HCT116 (cell line): ENCODE data around the gene DHH. TPM values are rescaled to one million over a fixed set of nuclear protein-coding genes. Genes with fewer than 3 reads are reported as not detected.

ENCODE experiments used
- ATAC-seq: fragments of 200-7000 bp; cut with Tn5 transposase; 2 replicates; pipeline ENCODE4 v1.9.1; 2020; ENCODE audit warnings: mild to moderate bottlenecking, moderate library complexity
- BruUV-seq: library from RNA; stranded (reverse); fragments of 400-500 nt; replicated peaks from 2 replicates; lab custom pipeline; 2021; lab: Mats Ljungman, UMichigan
- CTCF ChIA-PET: fragments of 300-600 bp; sonication (Branson Sonifier 250); formaldehyde crosslinking; loops from one replicate; lab custom pipeline; 2021; ENCODE audit warnings: antibody characterized with exemption; lab: Charles Lee
- POLR2A ChIA-PET: fragments of 300-600, 350-600 bp; sonication (Branson Sonifier 250); formaldehyde crosslinking; loops from one replicate; lab custom pipeline; 2021; ENCODE audit warnings: antibody characterized with exemption; lab: Charles Lee
- RAD21 ChIA-PET, 2 experiments: fragments of 300-600 bp; sonication (Branson Sonifier 250); formaldehyde crosslinking; loops; one replicate each; lab custom pipeline; 2023; ENCODE audit warnings: low total read pairs in 2 of 2; ENCODE audit not compliant: uncharacterized antibody in 2 of 2, unreplicated experiment in 2 of 2, low non-redundant PET in 1 of 2; lab: Charles Lee
- DNase-seq: peaks from one replicate; pipeline ENCODE4 v3.0.0-alpha.2; 2010; ENCODE audit warnings: low read depth, low spot score
- H2AFZ ChIP-seq: fragments of 200-600 bp; shearing (Covaris generic), sonication (generic); 2 replicates; pipeline ENCODE4 v1.6.1; 2017; ENCODE audit warnings: low read depth, mixed run types, mixed read lengths, antibody characterized with exemption, low read length; ENCODE audit not compliant: poor library complexity, severe bottlenecking
- H3K27ac ChIP-seq: 2 replicates; pipeline ENCODE4 v1.5.1; 2012; ENCODE audit warnings: low read depth, low read length
- H3K27me3 ChIP-seq: fragments of 200-600 bp; sonication (generic); 2 replicates; pipeline ENCODE4 v1.6.1; 2016; ENCODE audit warnings: mixed run types, low read length, mixed read lengths; ENCODE audit not compliant: insufficient read depth
- H3K36me3 ChIP-seq, 2 experiments: fragments of 200-500 bp in 1 of 2; fragments of 200-600 bp in 1 of 2; sonication (Bioruptor generic) in 1 of 2; sonication (generic) in 1 of 2; 2 replicates each; pipeline versions ENCODE4 v1.5.1 to v1.6.1; 2014 to 2016; ENCODE audit warnings: low read length in 2 of 2, inconsistent platforms in 1 of 2, mixed read lengths in 1 of 2, mixed run types in 1 of 2; ENCODE audit not compliant: insufficient read depth in 2 of 2, control insufficient read depth in 1 of 2
- H3K4me1 ChIP-seq, 2 experiments: fragments of 200-600 bp in 1 of 2; sonication (generic) in 1 of 2; 2 replicates each; pipeline versions ENCODE4 v1.5.1 to v1.6.1; 2012 to 2017; ENCODE audit warnings: low read length in 2 of 2, inconsistent platforms in 1 of 2, mild to moderate bottlenecking in 1 of 2, mixed read lengths in 1 of 2, mixed run types in 1 of 2, moderate library complexity in 1 of 2; ENCODE audit not compliant: insufficient read depth in 2 of 2, control insufficient read depth in 1 of 2
- H3K4me2 ChIP-seq: fragments of 200-600 bp; sonication (generic); 2 replicates; pipeline ENCODE4 v1.6.1; 2017; ENCODE audit warnings: mixed run types, low read length, mixed read lengths
- H3K4me3 ChIP-seq, 2 experiments: fragments of 200-600 bp in 1 of 2; sonication (generic) in 1 of 2; replicated peaks in 1 of 2; 2 replicates each; pipeline ENCODE4 v1.5.1; 2011 to 2016; ENCODE audit warnings: low read length in 2 of 2, control low read depth in 1 of 2, low read depth in 1 of 2, mild to moderate bottlenecking in 1 of 2, mixed read lengths in 1 of 2, mixed run types in 1 of 2
- H3K79me2 ChIP-seq: fragments of 200-600 bp; sonication (generic); 2 replicates; pipeline ENCODE4 v1.6.1; 2017; ENCODE audit warnings: mild to moderate bottlenecking, mixed run types, low read length, moderate library complexity, mixed read lengths; ENCODE audit not compliant: insufficient read depth
- H3K9ac ChIP-seq: fragments of 200-600 bp; sonication (generic); 2 replicates; pipeline ENCODE4 v1.6.1; 2016; ENCODE audit warnings: low read length, mixed read lengths
- H3K9me2 ChIP-seq: fragments of 200-600 bp; sonication (generic), shearing (Covaris generic); 2 replicates; pipeline ENCODE4 v1.6.1; 2017; ENCODE audit warnings: mixed run types, mild to moderate bottlenecking, moderate library complexity; ENCODE audit not compliant: insufficient read depth
- H3K9me3 ChIP-seq, 2 experiments: fragments of 200-500 bp in 1 of 2; fragments of 200-600 bp in 1 of 2; sonication (Bioruptor generic) in 1 of 2; sonication (generic) in 1 of 2; 2 replicates each; pipeline ENCODE4 v1.6.1; 2014 to 2017; ENCODE audit warnings: low read length in 2 of 2, mixed read lengths in 2 of 2, inconsistent platforms in 1 of 2, low read depth in 1 of 2, mild to moderate bottlenecking in 1 of 2, mixed run types in 1 of 2, moderate library complexity in 1 of 2; ENCODE audit not compliant: control insufficient read depth in 1 of 2, insufficient read depth in 1 of 2
- H4K20me1 ChIP-seq: fragments of 200-600 bp; sonication (generic), shearing (Covaris generic); 2 replicates; pipeline ENCODE4 v1.6.1; 2017; ENCODE audit warnings: mixed run types, mild to moderate bottlenecking, moderate library complexity; ENCODE audit not compliant: insufficient read depth
- CBX3 ChIP-seq: IDR thresholded peaks from 2 replicates; pipeline ENCODE4 v1.6.1; 2012; ENCODE audit warnings: low read depth
- CEBPB ChIP-seq: IDR thresholded peaks from 2 replicates; pipeline ENCODE4 v1.6.1; 2012; ENCODE audit warnings: low read depth
- EGR1 ChIP-seq: IDR thresholded peaks from 2 replicates; pipeline ENCODE4 v1.6.1; 2012; ENCODE audit warnings: low read depth
- POLR2A ChIP-seq: IDR thresholded peaks from 2 replicates; pipeline ENCODE4 v1.7.0; 2011; ENCODE audit warnings: borderline replicate concordance; ENCODE audit not compliant: insufficient read depth, insufficient read length; ENCODE audit errors: extremely low read depth
- POLR2AphosphoS5 ChIP-seq: IDR thresholded peaks from 2 replicates; pipeline ENCODE4 v1.6.1; 2011; ENCODE audit warnings: mild to moderate bottlenecking, low read depth, low read length, moderate library complexity
- RAD21 ChIP-seq: IDR thresholded peaks from 2 replicates; pipeline ENCODE4 v1.6.1; 2012; ENCODE audit warnings: low read depth, mild to moderate bottlenecking
- SIN3A ChIP-seq: IDR thresholded peaks from 2 replicates; pipeline ENCODE4 v1.6.1; 2012; ENCODE audit warnings: low read depth
- SP1 ChIP-seq: IDR thresholded peaks from 2 replicates; pipeline ENCODE4 v1.6.1; 2012; ENCODE audit warnings: low read depth
- ZNF274 ChIP-seq: fragments of 200-500 bp; sonication (Bioruptor generic); IDR thresholded peaks from 2 replicates; pipeline ENCODE4 v1.6.1; 2014; ENCODE audit warnings: mild to moderate bottlenecking, low read depth, low read length, inconsistent platforms
- intact Hi-C: fragments of 100-400 bp; cut with micrococcal nuclease; formaldehyde crosslinking; loops from 2 replicates; pipeline ENCODE4 v1.10.0; 2022
- total RNA-seq: library from RNA; stranded (reverse); gene quantifications from one replicate; pipeline ENCODE4 v1.2.1, GENCODE V29; 2021; ENCODE audit not compliant: unreplicated experiment
- TF ChIP-seq, protein P1 (sequence below), 3 experiments: fragments of 200-600 bp in 1 of 3; sonication (generic) in 1 of 3; IDR thresholded peaks in 2 of 3; conservative IDR thresholded peaks in 1 of 3; 2 replicates each; pipeline ENCODE4 v1.5.1; 2012 to 2017; ENCODE audit warnings: low read depth in 2 of 3, low read length in 2 of 3, antibody characterized with exemption in 1 of 3, borderline replicate concordance in 1 of 3, control low read depth in 1 of 3, mild to moderate bottlenecking in 1 of 3, mixed read lengths in 1 of 3, mixed run types in 1 of 3, moderate library complexity in 1 of 3; ENCODE audit not compliant: insufficient read depth in 1 of 3
- TF ChIP-seq, protein P2 (sequence below): IDR thresholded peaks from 2 replicates; pipeline ENCODE4 v1.6.1; 2012

Gene DHH
- total RNA-seq, 1 experiment from 2014 or later = 0.22 TPM

DNA sequence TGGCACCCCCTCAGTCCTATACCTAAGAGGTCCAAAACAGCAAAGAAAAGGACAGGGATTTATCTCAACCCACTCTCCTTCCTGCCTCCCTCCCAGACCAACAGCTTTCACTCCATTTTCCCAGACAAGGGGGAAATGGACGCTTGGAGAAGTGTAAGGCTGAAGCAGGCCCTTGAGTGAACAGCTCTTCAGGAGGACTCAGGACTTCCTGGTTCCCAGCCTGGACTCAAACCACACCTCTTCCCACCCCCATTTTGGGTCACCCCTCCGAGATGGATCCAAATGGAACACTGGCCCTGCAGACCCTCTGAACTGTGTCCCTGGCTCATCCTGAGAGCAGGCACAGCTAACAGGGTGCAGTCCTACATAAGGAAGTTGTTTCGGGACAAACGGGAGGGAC is 36.7 kb downstream of the DHH start:
- CTCF ChIA-PET = interaction anchor here (0.8 to 1.0 kb wide), 2 partner anchors 31 to 177 kb away, joined by 3 read pairs; no protein-coding TSS in a partner anchor
- H3K9me3 ChIP-seq = no peaks in the 10 kb centered on the region
- H2AFZ ChIP-seq = no peak overlapping the region
- no peaks in the 10 kb centered on the region for H3K9me2 ChIP-seq
- DNase-seq (no peak), ATAC-seq (no peak)
- RAD21 ChIA-PET = interaction anchor here in 1 of 2 experiments (1.0 kb wide), 1 partner anchor 69 kb away, joined by 3 read pairs; no protein-coding TSS in a partner anchor
- H3K4me3 ChIP-seq = peak overlapping the region; percentile 76 to 92; a peak in 3 of 4 replicates
- no TSS peak for BruUV-seq
- intact Hi-C loops = no loop called here
- H3K4me1 ChIP-seq = peaks cover 17 to 40% of the 10 kb centered on the region in 2 experiments
- no peak for TF ChIP-seq CEBPB
- no peak for TF ChIP-seq CBX3
- no peak for TF ChIP-seq ZNF274
- TF ChIP-seq, protein P1, sequence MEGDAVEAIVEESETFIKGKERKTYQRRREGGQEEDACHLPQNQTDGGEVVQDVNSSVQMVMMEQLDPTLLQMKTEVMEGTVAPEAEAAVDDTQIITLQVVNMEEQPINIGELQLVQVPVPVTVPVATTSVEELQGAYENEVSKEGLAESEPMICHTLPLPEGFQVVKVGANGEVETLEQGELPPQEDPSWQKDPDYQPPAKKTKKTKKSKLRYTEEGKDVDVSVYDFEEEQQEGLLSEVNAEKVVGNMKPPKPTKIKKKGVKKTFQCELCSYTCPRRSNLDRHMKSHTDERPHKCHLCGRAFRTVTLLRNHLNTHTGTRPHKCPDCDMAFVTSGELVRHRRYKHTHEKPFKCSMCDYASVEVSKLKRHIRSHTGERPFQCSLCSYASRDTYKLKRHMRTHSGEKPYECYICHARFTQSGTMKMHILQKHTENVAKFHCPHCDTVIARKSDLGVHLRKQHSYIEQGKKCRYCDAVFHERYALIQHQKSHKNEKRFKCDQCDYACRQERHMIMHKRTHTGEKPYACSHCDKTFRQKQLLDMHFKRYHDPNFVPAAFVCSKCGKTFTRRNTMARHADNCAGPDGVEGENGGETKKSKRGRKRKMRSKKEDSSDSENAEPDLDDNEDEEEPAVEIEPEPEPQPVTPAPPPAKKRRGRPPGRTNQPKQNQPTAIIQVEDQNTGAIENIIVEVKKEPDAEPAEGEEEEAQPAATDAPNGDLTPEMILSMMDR (IDR thresholded peaks at IDR 0.05 in 2 of 3, conservative IDR thresholded peaks at IDR 0.05 in 1 of 3; ENCODE audit: borderline replicate concordance in 1 of 3, insufficient read depth in 1 of 3, low read depth in 2 of 3, low read length in 2 of 3) = no peak
- TF ChIP-seq POLR2AphosphoS5 = no peak
- TF ChIP-seq EGR1 = no peak
- TF ChIP-seq, protein P2, sequence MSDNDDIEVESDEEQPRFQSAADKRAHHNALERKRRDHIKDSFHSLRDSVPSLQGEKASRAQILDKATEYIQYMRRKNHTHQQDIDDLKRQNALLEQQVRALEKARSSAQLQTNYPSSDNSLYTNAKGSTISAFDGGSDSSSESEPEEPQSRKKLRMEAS = no peak
- no peak for TF ChIP-seq SIN3A
- TF ChIP-seq RAD21 = no peak
- no peak for TF ChIP-seq POLR2A
- no peak for TF ChIP-seq SP1
- TF ChIP-seq, all 23 proteins: peak for 0
- no peaks in the 10 kb centered on the region for H3K27me3 ChIP-seq
- H3K4me2 ChIP-seq = peak overlapping the region; percentile 97
- H3K27ac ChIP-seq = peak overlapping the region; percentile 31; the same call in 1 of the 2 replicates
- peak overlapping the region; percentile 97; the same call in 1 of the 2 replicates for H3K9ac ChIP-seq
- peaks cover 17 to 19% of the 10 kb centered on the region in 2 experiments; a peak in 3 of 4 replicates for H3K36me3 ChIP-seq
- peaks cover 79% of the 10 kb centered on the region for H3K79me2 ChIP-seq
- POLR2A ChIA-PET = interaction anchor here (0.6 kb wide), 1 partner anchor 15 kb away, joined by 4 read pairs; no protein-coding TSS in a partner anchor
- H4K20me1 ChIP-seq = no peaks in the 10 kb centered on the region
